Measurements from ENCODE around the gene PLXNC1. TPM values are rescaled to one million over a fixed set of nuclear protein-coding genes. Genes with fewer than 3 reads are reported as not detected.

The PLXNC1 gene
- polyA plus RNA-seq, 1 of the 3 experiments (the other 2 are of a cell fraction), result 0.23 TPM

DNA sequence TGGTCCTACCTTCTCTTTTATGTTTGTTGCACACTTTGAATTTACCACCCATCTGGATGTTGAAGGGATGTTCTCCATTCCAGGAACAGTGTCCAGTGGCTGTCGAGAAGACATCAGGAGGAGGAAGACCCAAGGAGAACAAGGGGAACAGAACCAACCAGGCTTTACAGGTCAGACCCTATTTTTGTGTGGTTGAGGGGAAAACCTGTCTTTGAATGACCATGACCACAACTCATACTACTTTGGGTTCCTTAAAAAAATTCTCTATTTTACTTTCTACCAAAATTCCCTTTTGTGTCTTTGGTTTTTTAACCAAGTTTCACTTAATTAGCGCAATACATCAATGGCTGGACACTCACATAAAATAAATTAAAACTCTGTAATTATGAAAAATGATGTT, 78.7 kb downstream of the PLXNC1 start:
- CTCF ChIA-PET, result no interaction called here
- H3K27me3 ChIP-seq (ENCODE audit: insufficient read depth), result no peaks in the 10 kb centered on the region; the same call in 1 of the 2 replicates
- H3K4me3 ChIP-seq (ENCODE audit: low read depth in 2 of 2, low read length in 1 of 2), result no peak overlapping the region
- no peak overlapping the region for H3K27ac ChIP-seq (ENCODE audit: low read depth in 2 of 2, low read length in 1 of 2)
- no peak overlapping the region for H3K4me2 ChIP-seq
- no peak for TF ChIP-seq MEF2A (IDR thresholded peaks at IDR 0.05; ENCODE audit: borderline replicate concordance, low read depth)
- no peak overlapping the region for H2AFZ ChIP-seq (ENCODE audit: low read depth)
- no peaks in the 10 kb centered on the region for H3K79me2 ChIP-seq (ENCODE audit: insufficient read depth)
- POLR2A ChIA-PET, result no interaction called here
- no peaks in the 10 kb centered on the region for H3K36me3 ChIP-seq (replicated peaks in 1 of 2; ENCODE audit: control insufficient read depth in 1 of 2, insufficient read depth in 2 of 2, low read length in 1 of 2)
- H3K9ac ChIP-seq, result no peak overlapping the region
- H3F3A ChIP-seq (replicated peaks; ENCODE audit: insufficient read depth), result no peaks in the 10 kb centered on the region
- WGBS (ENCODE audit: low lambda C conversion rate), result 44% methylated on average over 2 of the region's 2 CpGs
- H3K9me3 ChIP-seq, result no peaks in the 10 kb centered on the region
- H3K9me2 ChIP-seq, result no peaks in the 10 kb centered on the region
- no peak for DNase-seq
- H4K20me1 ChIP-seq (ENCODE audit: insufficient read depth), result no peaks in the 10 kb centered on the region
- peaks cover 0 to 16% of the 10 kb centered on the region in 2 experiments; a peak in 1 of 4 replicates for H3K4me1 ChIP-seq (ENCODE audit: control insufficient read depth in 1 of 2, insufficient read depth in 2 of 2, low read depth in 1 of 2, low read length in 1 of 2)

DNA sequence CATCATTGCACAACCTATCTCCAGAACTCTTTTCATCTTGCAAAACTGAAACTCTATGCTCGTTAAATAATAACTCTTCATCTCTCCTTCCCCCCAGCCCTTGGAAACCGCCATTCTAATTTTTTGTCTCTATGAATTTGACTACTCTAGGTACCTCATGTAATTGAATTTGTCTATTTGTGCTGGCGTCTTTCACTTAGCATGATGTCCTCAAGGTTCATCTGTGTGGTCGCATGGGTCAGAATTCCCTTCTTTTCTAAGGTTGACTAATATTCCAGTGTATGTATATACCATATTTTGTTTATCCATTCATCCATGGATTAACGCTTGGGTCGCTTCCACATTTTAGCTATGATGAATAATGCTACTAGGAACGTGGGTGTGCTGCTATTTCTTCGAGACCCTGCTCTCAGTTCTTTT, 80.1 kb downstream of the PLXNC1 start:
- WGBS (ENCODE audit: low lambda C conversion rate), result 63% methylated on average over 8 of the region's 8 CpGs
- no peak overlapping the region for H3K4me3 ChIP-seq (ENCODE audit: low read depth in 2 of 2, low read length in 1 of 2)
- H3K4me1 ChIP-seq (ENCODE audit: control insufficient read depth in 1 of 2, insufficient read depth in 2 of 2, low read depth in 1 of 2, low read length in 1 of 2), result peaks cover 0 to 16% of the 10 kb centered on the region in 2 experiments; a peak in 1 of 4 replicates
- no peaks in the 10 kb centered on the region for H3K36me3 ChIP-seq (replicated peaks in 1 of 2; ENCODE audit: control insufficient read depth in 1 of 2, insufficient read depth in 2 of 2, low read length in 1 of 2)
- no peak overlapping the region for H3K27ac ChIP-seq (ENCODE audit: low read depth in 2 of 2, low read length in 1 of 2)
- H4K20me1 ChIP-seq (ENCODE audit: insufficient read depth), result no peaks in the 10 kb centered on the region
- no peaks in the 10 kb centered on the region for H3F3A ChIP-seq (replicated peaks; ENCODE audit: insufficient read depth)
- no peaks in the 10 kb centered on the region for H3K9me3 ChIP-seq
- no peak for DNase-seq
- H2AFZ ChIP-seq (ENCODE audit: low read depth), result no peak overlapping the region
- POLR2A ChIA-PET, result no interaction called here
- TF ChIP-seq, protein P1, sequence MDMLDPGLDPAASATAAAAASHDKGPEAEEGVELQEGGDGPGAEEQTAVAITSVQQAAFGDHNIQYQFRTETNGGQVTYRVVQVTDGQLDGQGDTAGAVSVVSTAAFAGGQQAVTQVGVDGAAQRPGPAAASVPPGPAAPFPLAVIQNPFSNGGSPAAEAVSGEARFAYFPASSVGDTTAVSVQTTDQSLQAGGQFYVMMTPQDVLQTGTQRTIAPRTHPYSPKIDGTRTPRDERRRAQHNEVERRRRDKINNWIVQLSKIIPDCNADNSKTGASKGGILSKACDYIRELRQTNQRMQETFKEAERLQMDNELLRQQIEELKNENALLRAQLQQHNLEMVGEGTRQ (IDR thresholded peaks at IDR 0.05; ENCODE audit: borderline replicate concordance, low read depth, low read length), result no peak
- TF ChIP-seq, protein P2, sequence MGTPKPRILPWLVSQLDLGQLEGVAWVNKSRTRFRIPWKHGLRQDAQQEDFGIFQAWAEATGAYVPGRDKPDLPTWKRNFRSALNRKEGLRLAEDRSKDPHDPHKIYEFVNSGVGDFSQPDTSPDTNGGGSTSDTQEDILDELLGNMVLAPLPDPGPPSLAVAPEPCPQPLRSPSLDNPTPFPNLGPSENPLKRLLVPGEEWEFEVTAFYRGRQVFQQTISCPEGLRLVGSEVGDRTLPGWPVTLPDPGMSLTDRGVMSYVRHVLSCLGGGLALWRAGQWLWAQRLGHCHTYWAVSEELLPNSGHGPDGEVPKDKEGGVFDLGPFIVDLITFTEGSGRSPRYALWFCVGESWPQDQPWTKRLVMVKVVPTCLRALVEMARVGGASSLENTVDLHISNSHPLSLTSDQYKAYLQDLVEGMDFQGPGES (IDR thresholded peaks at IDR 0.05; ENCODE audit: low read depth, low read length), result no peak
- TF ChIP-seq RFX5 (IDR thresholded peaks at IDR 0.05; ENCODE audit: low read length), result no peak
- TF ChIP-seq GATA2 (CRISPR knock-in tag; IDR thresholded peaks at IDR 0.05), result no peak
- TF ChIP-seq RCOR1 (IDR thresholded peaks at IDR 0.05; ENCODE audit: low read length), result no peak
- TF ChIP-seq FOXM1 (IDR thresholded peaks at IDR 0.05; ENCODE audit: low read depth), result no peak
- CTCF ChIA-PET, result no interaction called here
- H3K9me2 ChIP-seq, result no peaks in the 10 kb centered on the region
- H3K79me2 ChIP-seq (ENCODE audit: insufficient read depth), result no peaks in the 10 kb centered on the region
- no peaks in the 10 kb centered on the region; the same call in 1 of the 2 replicates for H3K27me3 ChIP-seq (ENCODE audit: insufficient read depth)
- no peak overlapping the region for H3K9ac ChIP-seq
- H3K4me2 ChIP-seq, result no peak overlapping the region

DNA sequence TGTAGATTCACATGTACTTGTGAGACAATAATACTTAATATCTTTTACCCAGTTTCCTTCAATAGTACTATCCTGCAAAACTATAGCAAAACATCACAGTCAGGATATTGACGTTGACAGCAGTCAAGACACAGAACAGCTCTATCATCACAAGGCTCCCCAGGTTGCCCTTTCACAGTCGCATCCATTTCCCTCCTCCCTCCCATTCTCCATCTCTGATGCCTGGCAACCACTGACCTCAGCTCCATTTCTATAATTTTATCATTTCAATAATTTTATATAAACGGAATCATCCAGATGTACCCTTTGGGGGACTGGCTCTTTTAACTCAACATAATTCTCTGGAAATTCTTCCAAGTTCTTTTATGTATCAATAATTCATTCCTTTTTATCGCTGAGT, 81.5 kb downstream of the PLXNC1 start:
- Histone ChIP-seq H3K9me3 (no peaks in the 10 kb centered on the region), H3K9me2 (no peaks in the 10 kb centered on the region), H3K36me3 (replicated peaks in 1 of 2; ENCODE audit: control insufficient read depth in 1 of 2, insufficient read depth in 2 of 2, low read length in 1 of 2) (no peaks in the 10 kb centered on the region), H3K4me1 (ENCODE audit: control insufficient read depth in 1 of 2, insufficient read depth in 2 of 2, low read depth in 1 of 2, low read length in 1 of 2) (peaks cover 0 to 16% of the 10 kb centered on the region in 2 experiments; a peak in 1 of 4 replicates), H3K4me3 (ENCODE audit: low read depth in 2 of 2, low read length in 1 of 2) (no peak overlapping the region), H2AFZ (ENCODE audit: low read depth) (no peak overlapping the region), H3K27ac (ENCODE audit: low read depth in 2 of 2, low read length in 1 of 2) (no peak overlapping the region), H3K4me2 (no peak overlapping the region), H3K27me3 (ENCODE audit: insufficient read depth) (no peaks in the 10 kb centered on the region), H3K79me2 (ENCODE audit: insufficient read depth) (no peaks in the 10 kb centered on the region), H3K9ac (no peak overlapping the region), H3F3A (replicated peaks; ENCODE audit: insufficient read depth) (no peaks in the 10 kb centered on the region), H4K20me1 (ENCODE audit: insufficient read depth) (no peaks in the 10 kb centered on the region)
- TF ChIP-seq RAD21 (IDR thresholded peaks at IDR 0.05; ENCODE audit: low read length) (no peak), SIN3A (IDR thresholded peaks at IDR 0.05; ENCODE audit: borderline replicate concordance, low read depth, low read length) (no peak), EP300 (IDR thresholded peaks at IDR 0.05; ENCODE audit: borderline replicate concordance in 1 of 2, low read depth in 1 of 2, low read length in 1 of 2) (no peak)
- DNase-seq, result no peak
- ChIA-PET POLR2A (no interaction called here), CTCF (no interaction called here)
- WGBS (ENCODE audit: low lambda C conversion rate), result 60% methylated on average over 4 of the region's 4 CpGs

Data from SK-N-SH (cell line).